HCT116 (cell line): ENCODE results near the gene MSI2.

ENCODE experiments used
- ELF1 ChIP-seq: IDR thresholded peaks from 2 replicates; pipeline ENCODE4 v1.6.1; 2012; ENCODE audit warnings: low read depth, borderline replicate concordance
- EZH2 ChIP-seq: fragments of 200-600 bp; sonication (generic); IDR thresholded peaks from 2 replicates; pipeline ENCODE4 v1.6.1; 2017; ENCODE audit warnings: antibody characterized with exemption, mixed run types
- TCF7L2 ChIP-seq: IDR thresholded peaks from 2 replicates; pipeline ENCODE4 v1.7.0; 2011; ENCODE audit warnings: borderline replicate concordance, inconsistent platforms; ENCODE audit not compliant: insufficient read depth, insufficient read length; ENCODE audit errors: extremely low read depth
- TF ChIP-seq, protein P1 (sequence below), 3 experiments: fragments of 200-600 bp in 1 of 3; sonication (generic) in 1 of 3; IDR thresholded peaks in 2 of 3; conservative IDR thresholded peaks in 1 of 3; 2 replicates each; pipeline ENCODE4 v1.5.1; 2012 to 2017; ENCODE audit warnings: low read depth in 2 of 3, low read length in 2 of 3, antibody characterized with exemption in 1 of 3, borderline replicate concordance in 1 of 3, control low read depth in 1 of 3, mild to moderate bottlenecking in 1 of 3, mixed read lengths in 1 of 3, mixed run types in 1 of 3, moderate library complexity in 1 of 3; ENCODE audit not compliant: insufficient read depth in 1 of 3

DNA sequence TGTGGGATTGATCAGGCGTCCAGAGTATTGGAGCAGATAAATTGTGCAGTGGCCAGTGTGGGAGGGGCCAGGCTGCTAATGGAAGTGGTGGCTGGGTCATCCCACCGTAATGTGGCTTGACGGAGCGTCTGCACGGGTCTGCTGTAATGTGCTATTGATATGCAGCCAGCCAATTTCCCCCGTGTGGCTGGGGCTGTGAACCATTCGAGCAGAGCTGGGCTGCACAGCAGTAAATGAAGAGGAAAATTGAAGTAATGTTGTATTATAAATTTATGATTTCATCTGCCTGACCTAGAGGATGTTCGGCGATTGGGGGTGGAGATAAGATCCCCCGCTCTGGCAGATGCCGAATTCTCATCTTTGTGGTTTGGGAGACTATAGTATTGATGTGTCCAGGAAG, 367.3 kb downstream of the MSI2 start:
- TF ChIP-seq, protein P1, sequence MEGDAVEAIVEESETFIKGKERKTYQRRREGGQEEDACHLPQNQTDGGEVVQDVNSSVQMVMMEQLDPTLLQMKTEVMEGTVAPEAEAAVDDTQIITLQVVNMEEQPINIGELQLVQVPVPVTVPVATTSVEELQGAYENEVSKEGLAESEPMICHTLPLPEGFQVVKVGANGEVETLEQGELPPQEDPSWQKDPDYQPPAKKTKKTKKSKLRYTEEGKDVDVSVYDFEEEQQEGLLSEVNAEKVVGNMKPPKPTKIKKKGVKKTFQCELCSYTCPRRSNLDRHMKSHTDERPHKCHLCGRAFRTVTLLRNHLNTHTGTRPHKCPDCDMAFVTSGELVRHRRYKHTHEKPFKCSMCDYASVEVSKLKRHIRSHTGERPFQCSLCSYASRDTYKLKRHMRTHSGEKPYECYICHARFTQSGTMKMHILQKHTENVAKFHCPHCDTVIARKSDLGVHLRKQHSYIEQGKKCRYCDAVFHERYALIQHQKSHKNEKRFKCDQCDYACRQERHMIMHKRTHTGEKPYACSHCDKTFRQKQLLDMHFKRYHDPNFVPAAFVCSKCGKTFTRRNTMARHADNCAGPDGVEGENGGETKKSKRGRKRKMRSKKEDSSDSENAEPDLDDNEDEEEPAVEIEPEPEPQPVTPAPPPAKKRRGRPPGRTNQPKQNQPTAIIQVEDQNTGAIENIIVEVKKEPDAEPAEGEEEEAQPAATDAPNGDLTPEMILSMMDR (IDR thresholded peaks at IDR 0.05 in 2 of 3, conservative IDR thresholded peaks at IDR 0.05 in 1 of 3; ENCODE audit: borderline replicate concordance in 1 of 3, insufficient read depth in 1 of 3, low read depth in 2 of 3, low read length in 2 of 3) = no peak
- TF ChIP-seq EZH2 (no peak), ELF1 (no peak), TCF7L2 (no peak)
